PFSK-1 (cell line): ENCODE data around the gene PALLD.

Experiments
- FOXP2 ChIP-seq: optimal IDR thresholded peaks from 2 replicates; pipeline ENCODE3; 2011; ENCODE audit warnings: borderline replicate concordance, control low read depth, inconsistent platforms; ENCODE audit not compliant: insufficient read depth; ENCODE audit errors: extremely low read length, extremely low read depth
- POLR2AphosphoS5 ChIP-seq: IDR thresholded peaks from 2 replicates; pipeline ENCODE4 v1.6.1; 2012; ENCODE audit warnings: low read depth, mild to moderate bottlenecking, control low read depth, low read length, moderate library complexity
- SIN3A ChIP-seq: IDR thresholded peaks from 2 replicates; pipeline ENCODE4 v1.6.1; 2012; ENCODE audit warnings: mild to moderate bottlenecking, low read length, moderate library complexity, borderline replicate concordance; ENCODE audit not compliant: insufficient read depth
- TAF1 ChIP-seq: IDR thresholded peaks from 2 replicates; pipeline ENCODE4 v1.6.1; 2012; ENCODE audit warnings: low read length, control low read depth, borderline replicate concordance; ENCODE audit not compliant: insufficient read depth
- TF ChIP-seq, protein P1 (sequence below), 2 experiments: IDR thresholded peaks; 2 replicates each; pipeline versions ENCODE4 v1.6.1 to v1.8.0; 2011 to 2012; ENCODE audit warnings: low read depth in 2 of 2, low read length in 2 of 2, control low read depth in 1 of 2, inconsistent platforms in 1 of 2, mild to moderate bottlenecking in 1 of 2, moderate library complexity in 1 of 2; ENCODE audit not compliant: insufficient read depth in 1 of 2

The PALLD gene

DNA sequence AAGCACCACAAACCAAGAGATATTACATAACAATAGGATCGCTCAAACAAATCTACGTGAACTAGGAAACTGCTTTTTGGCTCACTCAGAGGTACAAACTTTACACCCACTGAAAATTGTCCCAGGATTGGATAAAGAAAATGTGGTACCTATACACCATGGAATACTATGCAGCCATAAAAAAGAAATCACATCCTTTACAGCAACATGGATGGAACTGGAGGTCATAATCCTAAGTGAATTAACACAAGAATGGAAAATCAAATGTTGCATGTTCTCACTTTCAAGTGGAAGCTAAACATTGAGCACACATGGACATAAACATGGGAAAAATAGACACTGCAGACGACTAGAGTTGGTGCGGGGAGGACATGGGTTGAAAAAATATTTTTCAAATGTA is 305.4 kb downstream of the PALLD start:
- TF ChIP-seq POLR2AphosphoS5 (no peak), FOXP2 (no peak), TAF1 (no peak), SIN3A (no peak)
- TF ChIP-seq, protein P1, sequence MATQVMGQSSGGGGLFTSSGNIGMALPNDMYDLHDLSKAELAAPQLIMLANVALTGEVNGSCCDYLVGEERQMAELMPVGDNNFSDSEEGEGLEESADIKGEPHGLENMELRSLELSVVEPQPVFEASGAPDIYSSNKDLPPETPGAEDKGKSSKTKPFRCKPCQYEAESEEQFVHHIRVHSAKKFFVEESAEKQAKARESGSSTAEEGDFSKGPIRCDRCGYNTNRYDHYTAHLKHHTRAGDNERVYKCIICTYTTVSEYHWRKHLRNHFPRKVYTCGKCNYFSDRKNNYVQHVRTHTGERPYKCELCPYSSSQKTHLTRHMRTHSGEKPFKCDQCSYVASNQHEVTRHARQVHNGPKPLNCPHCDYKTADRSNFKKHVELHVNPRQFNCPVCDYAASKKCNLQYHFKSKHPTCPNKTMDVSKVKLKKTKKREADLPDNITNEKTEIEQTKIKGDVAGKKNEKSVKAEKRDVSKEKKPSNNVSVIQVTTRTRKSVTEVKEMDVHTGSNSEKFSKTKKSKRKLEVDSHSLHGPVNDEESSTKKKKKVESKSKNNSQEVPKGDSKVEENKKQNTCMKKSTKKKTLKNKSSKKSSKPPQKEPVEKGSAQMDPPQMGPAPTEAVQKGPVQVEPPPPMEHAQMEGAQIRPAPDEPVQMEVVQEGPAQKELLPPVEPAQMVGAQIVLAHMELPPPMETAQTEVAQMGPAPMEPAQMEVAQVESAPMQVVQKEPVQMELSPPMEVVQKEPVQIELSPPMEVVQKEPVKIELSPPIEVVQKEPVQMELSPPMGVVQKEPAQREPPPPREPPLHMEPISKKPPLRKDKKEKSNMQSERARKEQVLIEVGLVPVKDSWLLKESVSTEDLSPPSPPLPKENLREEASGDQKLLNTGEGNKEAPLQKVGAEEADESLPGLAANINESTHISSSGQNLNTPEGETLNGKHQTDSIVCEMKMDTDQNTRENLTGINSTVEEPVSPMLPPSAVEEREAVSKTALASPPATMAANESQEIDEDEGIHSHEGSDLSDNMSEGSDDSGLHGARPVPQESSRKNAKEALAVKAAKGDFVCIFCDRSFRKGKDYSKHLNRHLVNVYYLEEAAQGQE (IDR thresholded peaks at IDR 0.05; ENCODE audit: insufficient read depth in 1 of 2, low read depth in 2 of 2, low read length in 2 of 2): no peak

DNA sequence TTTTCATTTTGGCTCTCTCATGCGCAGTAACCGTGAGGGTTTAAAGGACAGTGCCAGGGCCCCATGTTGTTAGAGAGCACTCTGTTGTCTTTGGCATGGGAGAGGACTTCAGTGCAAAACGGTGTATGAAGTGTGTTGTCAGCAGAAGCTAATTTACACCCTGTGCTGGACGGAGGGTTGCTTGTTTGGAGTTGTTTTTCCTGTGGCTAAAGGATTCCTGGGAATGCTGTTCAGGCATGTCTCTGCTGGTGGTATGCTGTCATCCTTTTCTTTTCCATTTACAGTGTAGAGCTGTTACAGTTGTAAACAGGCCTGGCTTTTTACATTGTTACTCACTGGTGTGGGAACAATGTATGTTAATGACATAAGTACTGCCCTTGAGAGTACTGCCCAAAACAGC is 306.9 kb downstream of the PALLD start:
- TF ChIP-seq TAF1: no peak
- TF ChIP-seq, protein P1 (IDR thresholded peaks at IDR 0.05; ENCODE audit: insufficient read depth in 1 of 2, low read depth in 2 of 2, low read length in 2 of 2): 0 out of 4 replicates have a peak, but pooled peaks of 1 of the 2 experiments have one; percentile 14
- TF ChIP-seq SIN3A: peak; percentile 57; the same call in 1 of the 2 replicates
- peak; percentile 78 for TF ChIP-seq FOXP2

DNA sequence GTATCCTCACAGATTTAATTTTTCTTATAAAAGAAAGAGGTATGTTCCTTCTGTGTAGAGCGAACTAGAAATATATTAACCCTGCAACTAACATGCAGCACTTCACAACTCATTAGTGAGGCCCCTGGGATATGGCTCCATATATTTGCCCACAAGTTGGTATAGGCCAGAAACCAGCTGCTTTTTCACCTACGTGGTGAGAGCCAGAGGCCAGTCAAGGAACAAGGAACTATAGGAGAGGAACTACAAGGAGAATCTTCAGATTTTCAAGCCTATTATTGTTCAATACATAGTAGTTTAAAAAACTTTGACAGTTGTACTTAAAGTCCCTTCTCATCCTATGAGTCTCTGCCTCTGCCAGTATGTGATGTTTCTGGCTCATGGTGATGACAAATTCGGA is 307.3 kb downstream of the PALLD start:
- no peak for TF ChIP-seq POLR2AphosphoS5
- no peak for TF ChIP-seq TAF1
- no peak for TF ChIP-seq FOXP2
- TF ChIP-seq, protein P1 (IDR thresholded peaks at IDR 0.05; ENCODE audit: insufficient read depth in 1 of 2, low read depth in 2 of 2, low read length in 2 of 2): no peak
- TF ChIP-seq SIN3A: no peak

DNA sequence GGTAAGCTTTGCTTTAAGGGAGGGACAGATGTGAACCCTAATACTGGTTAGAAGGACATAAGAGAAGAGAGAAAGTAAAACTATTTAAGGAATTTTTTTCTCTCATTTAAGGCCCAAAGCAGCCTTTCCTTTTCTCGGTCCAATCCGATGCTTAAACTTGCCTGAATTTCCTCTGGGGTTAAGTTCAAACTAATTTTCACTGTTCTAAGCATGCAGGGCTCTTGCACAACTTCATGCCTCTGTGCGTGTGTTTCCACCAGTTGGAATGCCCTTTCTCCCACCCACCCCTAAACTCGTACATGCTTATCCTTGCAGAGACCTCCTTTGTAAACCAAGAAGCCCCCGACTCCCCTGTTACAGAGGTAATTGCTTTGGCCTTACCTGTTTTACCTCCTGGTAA is 308.5 kb downstream of the PALLD start:
- no peak for TF ChIP-seq FOXP2
- no peak for TF ChIP-seq TAF1
- no peak for TF ChIP-seq POLR2AphosphoS5
- TF ChIP-seq SIN3A: no peak
- TF ChIP-seq, protein P1 (IDR thresholded peaks at IDR 0.05; ENCODE audit: insufficient read depth in 1 of 2, low read depth in 2 of 2, low read length in 2 of 2): no peak

DNA sequence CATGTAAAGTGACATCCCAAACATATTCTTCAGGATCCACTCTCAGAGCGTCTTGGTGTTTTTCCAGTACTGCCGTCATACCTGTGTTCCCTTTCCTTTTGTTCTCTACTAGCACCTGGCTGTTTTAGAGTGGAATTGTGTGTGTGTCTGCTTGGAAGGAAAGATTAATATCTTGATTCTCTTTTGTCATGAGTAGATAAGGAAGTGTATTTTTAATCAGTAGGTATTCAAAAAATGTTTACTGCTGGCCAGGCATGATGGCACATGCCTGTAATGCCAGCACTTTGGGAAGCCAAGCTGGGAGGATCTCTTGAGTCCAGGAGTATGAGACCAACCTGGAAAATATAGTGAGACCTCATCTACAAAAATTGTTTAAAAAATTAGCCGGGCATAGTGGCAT is 314.4 kb downstream of the PALLD start:
- no peak for TF ChIP-seq TAF1
- no peak for TF ChIP-seq FOXP2
- TF ChIP-seq, protein P1 (IDR thresholded peaks at IDR 0.05; ENCODE audit: insufficient read depth in 1 of 2, low read depth in 2 of 2, low read length in 2 of 2): no peak
- TF ChIP-seq POLR2AphosphoS5: no peak
- no peak for TF ChIP-seq SIN3A
